Retinal pigment epithelial cell (primary cell): ENCODE data around the gene SPRR5.

ENCODE experiments used
- DNase-seq: peaks from one replicate; pipeline ENCODE4 v3.0.0-alpha.2; 2010; ENCODE audit warnings: low read depth
- H3K4me3 ChIP-seq: 2 replicates; pipeline ENCODE4 v1.5.1; 2011; ENCODE audit warnings: mild to moderate bottlenecking, low read length, control low read depth, moderate library complexity
- CTCF ChIP-seq: conservative IDR thresholded peaks from 2 replicates; pipeline ENCODE4 v1.5.1; 2011; ENCODE audit warnings: low read depth, low read length, control low read depth, inconsistent platforms

Gene SPRR5

GRCh38 chr1:152995842-152996241 is 48.8 kb downstream of the SPRR5 start:
- DNase-seq: no peak
- TF ChIP-seq CTCF: no peak
- H3K4me3 ChIP-seq: no peak overlapping the region

- no peak for DNase-seq
- TF ChIP-seq CTCF: no peak
- no peak overlapping the region for H3K4me3 ChIP-seq
These were observed 49.8 kb downstream of the SPRR5 start for GRCh38 chr1:152996633-152997400.

GRCh38 chr1:152997901-152998300 is 50.9 kb downstream of the SPRR5 start:
- TF ChIP-seq CTCF: no peak
- no peak for DNase-seq
- H3K4me3 ChIP-seq: no peak overlapping the region

- no peak overlapping the region for H3K4me3 ChIP-seq
- DNase-seq: no peak
- TF ChIP-seq CTCF: no peak
These were observed 51.5 kb downstream of the SPRR5 start for GRCh38 chr1:152998476-152998875.
